SK-N-SH (cell line): Measurements from ENCODE around the gene RPL39L. TPM values are rescaled to one million over a fixed set of nuclear protein-coding genes. Genes with fewer than 3 reads are reported as not detected.

Experiments used
- CTCF ChIA-PET: fragments of 300-600, 350-600 bp; formaldehyde crosslinking; extraction: SDS; loops from one replicate; lab custom pipeline; 2021; lab: Yijun Ruan, JAX
- POLR2A ChIA-PET: fragments of 350-600 bp; sonication (Branson Sonifier 250); formaldehyde crosslinking; extraction: SDS; loops from one replicate; lab custom pipeline; 2020; ENCODE audit warnings: antibody characterized with exemption, inconsistent platforms; lab: Yijun Ruan, JAX
- DNase-seq: peaks from one replicate; pipeline ENCODE4 v3.0.0; 2012
- H2AFZ ChIP-seq: fragments of 200-600 bp; sonication (generic); 2 replicates; pipeline ENCODE4 v1.8.1; 2016; ENCODE audit warnings: antibody characterized with exemption, mild to moderate bottlenecking, low read depth
- H3F3A ChIP-seq: fragments of 200-600 bp; sonication (generic); replicated peaks from 2 replicates; pipeline ENCODE3; 2016; ENCODE audit warnings: antibody characterized with exemption, mild to moderate bottlenecking; ENCODE audit not compliant: insufficient read depth
- H3K27ac ChIP-seq, 2 experiments: fragments of 200-500 bp in 1 of 2; fragments of 200-600 bp in 1 of 2; sonication (Bioruptor generic) in 1 of 2; sonication (generic), shearing (Covaris generic) in 1 of 2; 2 replicates each; pipeline versions ENCODE4 v1.5.1 to v1.6.1; 2014 to 2016; ENCODE audit warnings: low read depth in 2 of 2, inconsistent platforms in 1 of 2, low read length in 1 of 2, mild to moderate bottlenecking in 1 of 2, mixed read lengths in 1 of 2
- H3K27me3 ChIP-seq: fragments of 200-600 bp; sonication (generic), shearing (Covaris generic); 2 replicates; pipeline ENCODE4 v1.6.1; 2016; ENCODE audit warnings: mixed run types; ENCODE audit not compliant: insufficient read depth
- H3K36me3 ChIP-seq, 2 experiments: fragments of 200-500 bp in 1 of 2; fragments of 200-600 bp in 1 of 2; sonication (Bioruptor generic) in 1 of 2; sonication (generic) in 1 of 2; replicated peaks in 1 of 2; 2 replicates each; pipeline versions ENCODE3 to v1.5.1; 2014 to 2016; ENCODE audit warnings: low read length in 1 of 2, mild to moderate bottlenecking in 1 of 2; ENCODE audit not compliant: insufficient read depth in 2 of 2, control insufficient read depth in 1 of 2
- H3K4me1 ChIP-seq, 2 experiments: fragments of 200-500 bp in 1 of 2; fragments of 200-600 bp in 1 of 2; sonication (Bioruptor generic) in 1 of 2; sonication (generic), shearing (Covaris generic) in 1 of 2; 2 replicates each; pipeline versions ENCODE4 v1.5.1 to v1.6.1; 2014 to 2016; ENCODE audit warnings: low read depth in 1 of 2, low read length in 1 of 2, mixed run types in 1 of 2; ENCODE audit not compliant: insufficient read depth in 2 of 2, control insufficient read depth in 1 of 2
- H3K4me2 ChIP-seq: fragments of 200-600 bp; sonication (generic), shearing (Covaris generic); 2 replicates; pipeline ENCODE4 v1.6.1; 2017; ENCODE audit warnings: mixed run types
- H3K4me3 ChIP-seq, 2 experiments: fragments of 200-500 bp in 1 of 2; fragments of 200-600 bp in 1 of 2; sonication (Bioruptor generic) in 1 of 2; sonication (generic), shearing (Covaris generic) in 1 of 2; 2 replicates each; pipeline versions ENCODE4 v1.5.1 to v1.8.1; 2014 to 2016; ENCODE audit warnings: low read depth in 2 of 2, inconsistent platforms in 1 of 2, low read length in 1 of 2, mild to moderate bottlenecking in 1 of 2, mixed read lengths in 1 of 2, moderate library complexity in 1 of 2
- H3K79me2 ChIP-seq: fragments of 200-600 bp; sonication (generic); 2 replicates; pipeline ENCODE4 v1.8.1; 2017; ENCODE audit warnings: mild to moderate bottlenecking; ENCODE audit not compliant: insufficient read depth
- H3K9ac ChIP-seq: fragments of 200-600 bp; sonication (generic); 2 replicates; pipeline ENCODE4 v1.6.1; 2017; ENCODE audit warnings: mixed run types
- H3K9me2 ChIP-seq: fragments of 200-600 bp; sonication (generic); 2 replicates; pipeline ENCODE4 v1.6.1; 2017; ENCODE audit warnings: mixed run types
- H3K9me3 ChIP-seq: fragments of 200-600 bp; sonication (generic); 2 replicates; pipeline ENCODE4 v1.6.1; 2017; ENCODE audit warnings: mixed run types, mild to moderate bottlenecking, moderate library complexity
- H4K20me1 ChIP-seq: fragments of 200-600 bp; sonication (generic); 2 replicates; pipeline ENCODE4 v1.6.1; 2017; ENCODE audit warnings: mild to moderate bottlenecking, mixed run types; ENCODE audit not compliant: insufficient read depth
- CHD2 ChIP-seq: fragments of 150-350 bp; IDR thresholded peaks from 2 replicates; pipeline ENCODE4 v1.6.1; 2018; ENCODE audit warnings: low read length; ENCODE audit not compliant: partially characterized antibody
- ELF1 ChIP-seq: IDR thresholded peaks from 2 replicates; pipeline ENCODE4 v1.4.0; 2012
- EP300 ChIP-seq, 2 experiments: IDR thresholded peaks; 2 replicates each; pipeline versions ENCODE4 v1.4.0 to v1.6.1; 2012; ENCODE audit warnings: borderline replicate concordance in 1 of 2, low read depth in 1 of 2, low read length in 1 of 2
- EZH2phosphoT487 ChIP-seq: fragments of 200-600 bp; sonication (generic); IDR thresholded peaks from 2 replicates; pipeline ENCODE4 v1.6.1; 2017; ENCODE audit warnings: low read depth, mixed run types, mild to moderate bottlenecking, antibody characterized with exemption, moderate library complexity, borderline replicate concordance
- FOXJ3 ChIP-seq: sonication (generic); formaldehyde crosslinking; IDR thresholded peaks from 2 replicates; pipeline ENCODE4 v1.5.1; 2020; ENCODE audit warnings: mild to moderate bottlenecking, missing genetic modification reagents
- FOXM1 ChIP-seq: IDR thresholded peaks from 2 replicates; pipeline ENCODE4 v1.4.0; 2012; ENCODE audit warnings: low read depth, mild to moderate bottlenecking
- NFIC ChIP-seq: IDR thresholded peaks from 2 replicates; pipeline ENCODE4 v1.4.0; 2012; ENCODE audit warnings: borderline replicate concordance
- RXRA ChIP-seq: IDR thresholded peaks from 2 replicates; pipeline ENCODE4 v1.4.0; 2012; ENCODE audit warnings: low read depth, mild to moderate bottlenecking, borderline replicate concordance
- SMC3 ChIP-seq: IDR thresholded peaks from 2 replicates; pipeline ENCODE4 v1.6.1; 2012; ENCODE audit warnings: low read depth, low read length, improper control_type of control experiment
- WGBS: methylation state at CpG from one replicate; pipeline ENCODE4 v1.1.6; 2017; ENCODE audit warnings: low lambda C conversion rate; 5-methylcytosine and 5-hydroxymethylcytosine counted together
- polyA plus RNA-seq, 3 experiments: library from polyadenylated mRNA; depleted of rRNA; stranded (reverse); fragments of >200 nt; gene quantifications; 2 replicates each; pipeline ENCODE4 v1.2.3, GENCODE V29; 2012
- TF ChIP-seq, protein P1 (sequence below): IDR thresholded peaks from 2 replicates; pipeline ENCODE4 v1.4.0; 2012; ENCODE audit warnings: low read depth, borderline replicate concordance
- TF ChIP-seq, protein P2 (sequence below): fragments of 150-350 bp; IDR thresholded peaks from 2 replicates; pipeline ENCODE4 v1.6.1; 2016; ENCODE audit warnings: mild to moderate bottlenecking, low read depth, low read length
- TF ChIP-seq, protein P3 (sequence below): fragments of 150-350 bp; IDR thresholded peaks from 2 replicates; pipeline ENCODE4 v1.6.1; 2017; ENCODE audit warnings: antibody characterized with exemption, low read length, low read depth, borderline replicate concordance
- TF ChIP-seq, protein P4 (sequence below): fragments of 200-600 bp; sonication (generic); IDR thresholded peaks from 2 replicates; pipeline ENCODE4 v1.6.1; 2017; ENCODE audit warnings: antibody characterized with exemption, mild to moderate bottlenecking, moderate library complexity

The RPL39L gene
- polyA plus RNA-seq, 1 of the 3 experiments (the other 2 are of a cell fraction) = 25.3 TPM

DNA sequence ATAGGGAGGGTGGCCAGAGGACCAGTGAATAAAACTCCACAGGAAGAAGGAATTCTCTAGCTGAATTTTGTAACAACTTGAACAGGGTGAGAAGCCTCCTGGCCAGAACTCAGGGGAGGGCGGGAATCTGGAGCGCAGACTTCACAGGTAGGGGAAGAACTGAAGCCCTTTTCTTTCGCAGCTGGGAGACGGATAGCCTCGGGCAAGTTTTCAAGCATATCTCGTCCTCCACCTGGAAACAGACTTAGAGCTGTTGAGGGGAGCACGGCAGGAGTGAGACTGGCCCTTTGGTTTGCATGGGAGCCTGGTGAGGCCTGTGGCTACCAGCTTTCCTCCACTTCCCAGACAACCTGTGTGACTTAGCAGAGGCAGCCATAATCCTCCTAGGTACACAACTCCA is 10.9 kb upstream of the RPL39L start:
- TF ChIP-seq SMC3 = no peak
- 74% methylated on average over 7 of the region's 7 CpGs for WGBS
- POLR2A ChIA-PET = interaction anchor here (1.0 kb wide), 1 partner anchor 11 kb away, joined by 4 read pairs; the partner anchor contains the start of gene RPL39L

DNA sequence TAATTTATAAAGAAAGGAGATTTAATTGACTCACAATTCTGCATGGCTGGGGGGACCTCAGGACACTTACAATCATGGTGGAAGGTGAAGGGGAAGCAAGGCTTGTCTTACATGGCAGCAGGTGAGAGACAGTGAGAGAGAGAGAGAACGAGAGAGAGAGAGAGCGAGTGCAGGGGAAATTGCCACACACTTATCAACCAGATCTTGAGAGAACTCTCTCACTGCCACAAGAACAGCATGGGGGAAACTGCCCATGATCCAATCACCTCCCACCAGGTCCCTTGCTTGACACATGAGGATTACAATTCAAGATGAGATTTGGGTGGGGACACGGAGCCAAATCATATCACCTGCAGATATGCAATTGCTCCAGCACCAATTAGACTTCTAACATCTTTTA is 7.1 kb upstream of the RPL39L start:
- TF ChIP-seq NFIC = no peak
- Histone ChIP-seq H3K9me2 (no peaks in the 10 kb centered on the region), H3K36me3 (no peaks in the 10 kb centered on the region), H3K79me2 (no peaks in the 10 kb centered on the region), H3F3A (no peaks in the 10 kb centered on the region), H3K4me1 (no peaks in the 10 kb centered on the region), H3K9ac (no peak overlapping the region), H3K9me3 (no peaks in the 10 kb centered on the region), H4K20me1 (no peaks in the 10 kb centered on the region), H3K4me2 (no peak overlapping the region), H3K27me3 (no peaks in the 10 kb centered on the region; the same call in 1 of the 2 replicates), H3K27ac (no peak overlapping the region), H2AFZ (no peak overlapping the region), H3K4me3 (no peak overlapping the region)
- 11% methylated on average over 3 of the region's 3 CpGs for WGBS
- POLR2A ChIA-PET = no interaction called here
- no peak for DNase-seq
- CTCF ChIA-PET = no interaction called here

More for the DNA sequence above, 10.9 kb upstream of the RPL39L start:
- Histone ChIP-seq H3K4me1 (no peaks in the 10 kb centered on the region), H3K79me2 (no peaks in the 10 kb centered on the region), H3K36me3 (no peaks in the 10 kb centered on the region), H2AFZ (no peak overlapping the region), H3F3A (no peaks in the 10 kb centered on the region), H3K27ac (no peak overlapping the region), H3K9me3 (no peaks in the 10 kb centered on the region), H4K20me1 (no peaks in the 10 kb centered on the region), H3K4me2 (no peak overlapping the region), H3K9ac (no peak overlapping the region), H3K4me3 (no peak overlapping the region), H3K9me2 (no peaks in the 10 kb centered on the region), H3K27me3 (peaks cover 5% of the 10 kb centered on the region; the same call in 1 of the 2 replicates)
- DNase-seq = no peak
- CTCF ChIA-PET = interaction anchor here (1.1 to 3.6 kb wide), 7 partner anchors 10 to 328 kb away, joined by 3 to 28 read pairs (median 10); partner anchors contain the start of gene RPL39L

DNA sequence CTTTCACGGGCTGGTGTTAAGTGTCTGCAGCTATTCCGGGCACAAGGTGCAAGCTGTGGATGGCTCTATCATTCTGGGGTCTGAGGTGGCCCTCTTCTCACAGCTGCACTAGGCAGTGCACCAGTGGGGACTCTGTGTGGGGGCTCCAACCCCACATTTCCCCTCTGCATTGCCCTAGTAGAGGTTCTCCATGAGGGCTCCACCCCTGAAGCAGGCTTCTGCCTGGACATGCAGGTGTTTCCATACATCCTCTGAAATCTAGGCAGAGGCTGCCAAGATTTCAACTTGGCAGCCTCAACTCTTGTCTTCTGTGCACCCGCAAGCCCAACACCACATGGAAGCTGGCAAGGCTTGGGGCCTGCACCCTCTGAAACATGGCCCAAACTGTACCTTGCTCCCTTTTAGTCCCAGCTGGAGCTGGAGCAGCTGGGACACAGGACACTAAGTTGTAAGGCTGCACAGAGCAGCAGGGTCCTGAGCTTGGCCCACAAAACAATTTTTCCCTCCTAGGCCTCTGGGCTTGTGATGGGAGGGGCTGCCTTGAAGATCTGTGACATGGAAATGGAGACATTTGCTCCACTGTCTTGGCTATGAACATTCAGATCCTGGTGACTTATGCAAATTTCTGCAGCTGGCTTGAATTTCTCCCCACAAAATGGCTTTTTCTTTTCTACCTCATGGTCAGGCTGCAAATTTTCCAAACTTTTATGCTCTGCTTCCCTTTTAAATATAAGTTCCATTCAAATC is 6.0 kb upstream of the RPL39L start:
- Histone ChIP-seq H3F3A (no peaks in the 10 kb centered on the region), H3K4me3 (no peak overlapping the region), H3K27me3 (no peaks in the 10 kb centered on the region; the same call in 1 of the 2 replicates), H3K36me3 (no peaks in the 10 kb centered on the region), H4K20me1 (no peaks in the 10 kb centered on the region), H3K9ac (no peak overlapping the region), H3K4me1 (no peaks in the 10 kb centered on the region), H3K79me2 (no peaks in the 10 kb centered on the region), H2AFZ (no peak overlapping the region), H3K27ac (no peak overlapping the region), H3K4me2 (no peak overlapping the region), H3K9me2 (no peaks in the 10 kb centered on the region), H3K9me3 (no peaks in the 10 kb centered on the region)
- ChIA-PET POLR2A (no interaction called here), CTCF (interaction anchor here (0.9 to 1.0 kb wide), 2 partner anchors 32 to 296 kb away, joined by 3 read pairs; no protein-coding TSS in a partner anchor)
- WGBS = 0% methylated on average over 2 of the region's 3 CpGs
- no peak for DNase-seq
- TF ChIP-seq FOXM1 = no peak
- TF ChIP-seq, protein P1, sequence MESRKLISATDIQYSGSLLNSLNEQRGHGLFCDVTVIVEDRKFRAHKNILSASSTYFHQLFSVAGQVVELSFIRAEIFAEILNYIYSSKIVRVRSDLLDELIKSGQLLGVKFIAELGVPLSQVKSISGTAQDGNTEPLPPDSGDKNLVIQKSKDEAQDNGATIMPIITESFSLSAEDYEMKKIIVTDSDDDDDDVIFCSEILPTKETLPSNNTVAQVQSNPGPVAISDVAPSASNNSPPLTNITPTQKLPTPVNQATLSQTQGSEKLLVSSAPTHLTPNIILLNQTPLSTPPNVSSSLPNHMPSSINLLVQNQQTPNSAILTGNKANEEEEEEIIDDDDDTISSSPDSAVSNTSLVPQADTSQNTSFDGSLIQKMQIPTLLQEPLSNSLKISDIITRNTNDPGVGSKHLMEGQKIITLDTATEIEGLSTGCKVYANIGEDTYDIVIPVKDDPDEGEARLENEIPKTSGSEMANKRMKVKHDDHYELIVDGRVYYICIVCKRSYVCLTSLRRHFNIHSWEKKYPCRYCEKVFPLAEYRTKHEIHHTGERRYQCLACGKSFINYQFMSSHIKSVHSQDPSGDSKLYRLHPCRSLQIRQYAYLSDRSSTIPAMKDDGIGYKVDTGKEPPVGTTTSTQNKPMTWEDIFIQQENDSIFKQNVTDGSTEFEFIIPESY = no peak
- no peak for TF ChIP-seq NFIC
- no peak for TF ChIP-seq EZH2phosphoT487
- TF ChIP-seq EP300 (IDR thresholded peaks at IDR 0.05; ENCODE audit: borderline replicate concordance in 1 of 2, low read depth in 1 of 2, low read length in 1 of 2) = no peak
- TF ChIP-seq, protein P2, sequence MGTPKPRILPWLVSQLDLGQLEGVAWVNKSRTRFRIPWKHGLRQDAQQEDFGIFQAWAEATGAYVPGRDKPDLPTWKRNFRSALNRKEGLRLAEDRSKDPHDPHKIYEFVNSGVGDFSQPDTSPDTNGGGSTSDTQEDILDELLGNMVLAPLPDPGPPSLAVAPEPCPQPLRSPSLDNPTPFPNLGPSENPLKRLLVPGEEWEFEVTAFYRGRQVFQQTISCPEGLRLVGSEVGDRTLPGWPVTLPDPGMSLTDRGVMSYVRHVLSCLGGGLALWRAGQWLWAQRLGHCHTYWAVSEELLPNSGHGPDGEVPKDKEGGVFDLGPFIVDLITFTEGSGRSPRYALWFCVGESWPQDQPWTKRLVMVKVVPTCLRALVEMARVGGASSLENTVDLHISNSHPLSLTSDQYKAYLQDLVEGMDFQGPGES = no peak
- no peak for TF ChIP-seq ELF1
- no peak for TF ChIP-seq SMC3
- TF ChIP-seq CHD2 = no peak
- TF ChIP-seq, protein P3, sequence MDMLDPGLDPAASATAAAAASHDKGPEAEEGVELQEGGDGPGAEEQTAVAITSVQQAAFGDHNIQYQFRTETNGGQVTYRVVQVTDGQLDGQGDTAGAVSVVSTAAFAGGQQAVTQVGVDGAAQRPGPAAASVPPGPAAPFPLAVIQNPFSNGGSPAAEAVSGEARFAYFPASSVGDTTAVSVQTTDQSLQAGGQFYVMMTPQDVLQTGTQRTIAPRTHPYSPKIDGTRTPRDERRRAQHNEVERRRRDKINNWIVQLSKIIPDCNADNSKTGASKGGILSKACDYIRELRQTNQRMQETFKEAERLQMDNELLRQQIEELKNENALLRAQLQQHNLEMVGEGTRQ = no peak
- TF ChIP-seq RXRA = no peak
- no peak for TF ChIP-seq FOXJ3 (CRISPR knock-in tag)
- TF ChIP-seq, protein P4, sequence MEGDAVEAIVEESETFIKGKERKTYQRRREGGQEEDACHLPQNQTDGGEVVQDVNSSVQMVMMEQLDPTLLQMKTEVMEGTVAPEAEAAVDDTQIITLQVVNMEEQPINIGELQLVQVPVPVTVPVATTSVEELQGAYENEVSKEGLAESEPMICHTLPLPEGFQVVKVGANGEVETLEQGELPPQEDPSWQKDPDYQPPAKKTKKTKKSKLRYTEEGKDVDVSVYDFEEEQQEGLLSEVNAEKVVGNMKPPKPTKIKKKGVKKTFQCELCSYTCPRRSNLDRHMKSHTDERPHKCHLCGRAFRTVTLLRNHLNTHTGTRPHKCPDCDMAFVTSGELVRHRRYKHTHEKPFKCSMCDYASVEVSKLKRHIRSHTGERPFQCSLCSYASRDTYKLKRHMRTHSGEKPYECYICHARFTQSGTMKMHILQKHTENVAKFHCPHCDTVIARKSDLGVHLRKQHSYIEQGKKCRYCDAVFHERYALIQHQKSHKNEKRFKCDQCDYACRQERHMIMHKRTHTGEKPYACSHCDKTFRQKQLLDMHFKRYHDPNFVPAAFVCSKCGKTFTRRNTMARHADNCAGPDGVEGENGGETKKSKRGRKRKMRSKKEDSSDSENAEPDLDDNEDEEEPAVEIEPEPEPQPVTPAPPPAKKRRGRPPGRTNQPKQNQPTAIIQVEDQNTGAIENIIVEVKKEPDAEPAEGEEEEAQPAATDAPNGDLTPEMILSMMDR = no peak
